CD4-positive, alpha-beta T cell treated with Interleukin-12 subunit alpha and Interleukin-12 subunit beta, for 1 hour (primary cell): ENCODE data around the gene ARHGAP26.

ENCODE experiments used
- DNase-seq: peaks from one replicate; pipeline ENCODE4 v3.0.0-alpha.2; 2020

ARHGAP26 gene

GRCh38 chr5:143154510-143155370 is 384.6 kb downstream of the ARHGAP26 start:
- DNase-seq = no peak

- DNase-seq = no peak
Measured at GRCh38 chr5:143155455-143155854, 385.3 kb downstream of the ARHGAP26 start.

- no peak for DNase-seq
Measured at GRCh38 chr5:143156086-143156485, 385.9 kb downstream of the ARHGAP26 start.

GRCh38 chr5:143156572-143156971 is 386.4 kb downstream of the ARHGAP26 start:
- no peak for DNase-seq

- DNase-seq = no peak
Measured at GRCh38 chr5:143159031-143159430, 388.9 kb downstream of the ARHGAP26 start.

GRCh38 chr5:143161885-143162540 is 391.8 kb downstream of the ARHGAP26 start:
- DNase-seq = no peak

GRCh38 chr5:143162810-143163209 is 392.6 kb downstream of the ARHGAP26 start:
- no peak for DNase-seq

GRCh38 chr5:143164557-143164956 is 394.4 kb downstream of the ARHGAP26 start:
- no peak for DNase-seq

GRCh38 chr5:143165049-143165880 is 395.1 kb downstream of the ARHGAP26 start:
- DNase-seq = no peak

GRCh38 chr5:143166090-143166489 is 395.9 kb downstream of the ARHGAP26 start:
- DNase-seq = no peak

- DNase-seq = no peak
Measured at GRCh38 chr5:143166661-143167420, 396.7 kb downstream of the ARHGAP26 start.

GRCh38 chr5:143168171-143168741 is 398.1 kb downstream of the ARHGAP26 start:
- DNase-seq = no peak

GRCh38 chr5:143168921-143169810 is 399.0 kb downstream of the ARHGAP26 start:
- no peak for DNase-seq

GRCh38 chr5:143170104-143170503 is 399.9 kb downstream of the ARHGAP26 start:
- no peak for DNase-seq

- no peak for DNase-seq
Measured at GRCh38 chr5:143170977-143171376, 400.8 kb downstream of the ARHGAP26 start.

GRCh38 chr5:143172739-143173138 is 402.6 kb downstream of the ARHGAP26 start:
- no peak for DNase-seq

GRCh38 chr5:143173139-143173889 is 403.1 kb downstream of the ARHGAP26 start:
- DNase-seq = no peak

GRCh38 chr5:143174714-143175398 is 404.7 kb downstream of the ARHGAP26 start:
- DNase-seq = no peak

- no peak for DNase-seq
Measured at GRCh38 chr5:143176048-143176447, 405.9 kb downstream of the ARHGAP26 start.
